HCT116 (cell line): ENCODE data around the gene CDK19. TPM values are rescaled to one million over a fixed set of nuclear protein-coding genes. Genes with fewer than 3 reads are reported as not detected.

Experiments
- ATAC-seq: fragments of 200-7000 bp; cut with Tn5 transposase; 2 replicates; pipeline ENCODE4 v1.9.1; 2020; ENCODE audit warnings: mild to moderate bottlenecking, moderate library complexity
- BruUV-seq: library from RNA; stranded (reverse); fragments of 400-500 nt; replicated peaks from 2 replicates; lab custom pipeline; 2021; lab: Mats Ljungman, UMichigan
- CTCF ChIA-PET: fragments of 300-600 bp; sonication (Branson Sonifier 250); formaldehyde crosslinking; loops from one replicate; lab custom pipeline; 2021; ENCODE audit warnings: antibody characterized with exemption; lab: Charles Lee
- POLR2A ChIA-PET: fragments of 300-600, 350-600 bp; sonication (Branson Sonifier 250); formaldehyde crosslinking; loops from one replicate; lab custom pipeline; 2021; ENCODE audit warnings: antibody characterized with exemption; lab: Charles Lee
- RAD21 ChIA-PET, 2 experiments: fragments of 300-600 bp; sonication (Branson Sonifier 250); formaldehyde crosslinking; loops; one replicate each; lab custom pipeline; 2023; ENCODE audit warnings: low total read pairs in 2 of 2; ENCODE audit not compliant: uncharacterized antibody in 2 of 2, unreplicated experiment in 2 of 2, low non-redundant PET in 1 of 2; lab: Charles Lee
- DNase-seq: peaks from one replicate; pipeline ENCODE4 v3.0.0-alpha.2; 2010; ENCODE audit warnings: low read depth, low spot score
- H2AFZ ChIP-seq: fragments of 200-600 bp; shearing (Covaris generic), sonication (generic); 2 replicates; pipeline ENCODE4 v1.6.1; 2017; ENCODE audit warnings: low read depth, mixed run types, mixed read lengths, antibody characterized with exemption, low read length; ENCODE audit not compliant: poor library complexity, severe bottlenecking
- H3K27ac ChIP-seq: 2 replicates; pipeline ENCODE4 v1.5.1; 2012; ENCODE audit warnings: low read depth, low read length
- H3K27me3 ChIP-seq: fragments of 200-600 bp; sonication (generic); 2 replicates; pipeline ENCODE4 v1.6.1; 2016; ENCODE audit warnings: mixed run types, low read length, mixed read lengths; ENCODE audit not compliant: insufficient read depth
- H3K36me3 ChIP-seq, 2 experiments: fragments of 200-500 bp in 1 of 2; fragments of 200-600 bp in 1 of 2; sonication (Bioruptor generic) in 1 of 2; sonication (generic) in 1 of 2; 2 replicates each; pipeline versions ENCODE4 v1.5.1 to v1.6.1; 2014 to 2016; ENCODE audit warnings: low read length in 2 of 2, inconsistent platforms in 1 of 2, mixed read lengths in 1 of 2, mixed run types in 1 of 2; ENCODE audit not compliant: insufficient read depth in 2 of 2, control insufficient read depth in 1 of 2
- H3K4me1 ChIP-seq, 2 experiments: fragments of 200-600 bp in 1 of 2; sonication (generic) in 1 of 2; 2 replicates each; pipeline versions ENCODE4 v1.5.1 to v1.6.1; 2012 to 2017; ENCODE audit warnings: low read length in 2 of 2, inconsistent platforms in 1 of 2, mild to moderate bottlenecking in 1 of 2, mixed read lengths in 1 of 2, mixed run types in 1 of 2, moderate library complexity in 1 of 2; ENCODE audit not compliant: insufficient read depth in 2 of 2, control insufficient read depth in 1 of 2
- H3K4me2 ChIP-seq: fragments of 200-600 bp; sonication (generic); 2 replicates; pipeline ENCODE4 v1.6.1; 2017; ENCODE audit warnings: mixed run types, low read length, mixed read lengths
- H3K4me3 ChIP-seq, 2 experiments: fragments of 200-600 bp in 1 of 2; sonication (generic) in 1 of 2; replicated peaks in 1 of 2; 2 replicates each; pipeline ENCODE4 v1.5.1; 2011 to 2016; ENCODE audit warnings: low read length in 2 of 2, control low read depth in 1 of 2, low read depth in 1 of 2, mild to moderate bottlenecking in 1 of 2, mixed read lengths in 1 of 2, mixed run types in 1 of 2
- H3K79me2 ChIP-seq: fragments of 200-600 bp; sonication (generic); 2 replicates; pipeline ENCODE4 v1.6.1; 2017; ENCODE audit warnings: mild to moderate bottlenecking, mixed run types, low read length, moderate library complexity, mixed read lengths; ENCODE audit not compliant: insufficient read depth
- H3K9ac ChIP-seq: fragments of 200-600 bp; sonication (generic); 2 replicates; pipeline ENCODE4 v1.6.1; 2016; ENCODE audit warnings: low read length, mixed read lengths
- H3K9me2 ChIP-seq: fragments of 200-600 bp; sonication (generic), shearing (Covaris generic); 2 replicates; pipeline ENCODE4 v1.6.1; 2017; ENCODE audit warnings: mixed run types, mild to moderate bottlenecking, moderate library complexity; ENCODE audit not compliant: insufficient read depth
- H3K9me3 ChIP-seq, 2 experiments: fragments of 200-500 bp in 1 of 2; fragments of 200-600 bp in 1 of 2; sonication (Bioruptor generic) in 1 of 2; sonication (generic) in 1 of 2; 2 replicates each; pipeline ENCODE4 v1.6.1; 2014 to 2017; ENCODE audit warnings: low read length in 2 of 2, mixed read lengths in 2 of 2, inconsistent platforms in 1 of 2, low read depth in 1 of 2, mild to moderate bottlenecking in 1 of 2, mixed run types in 1 of 2, moderate library complexity in 1 of 2; ENCODE audit not compliant: control insufficient read depth in 1 of 2, insufficient read depth in 1 of 2
- H4K20me1 ChIP-seq: fragments of 200-600 bp; sonication (generic), shearing (Covaris generic); 2 replicates; pipeline ENCODE4 v1.6.1; 2017; ENCODE audit warnings: mixed run types, mild to moderate bottlenecking, moderate library complexity; ENCODE audit not compliant: insufficient read depth
- CBX3 ChIP-seq: IDR thresholded peaks from 2 replicates; pipeline ENCODE4 v1.6.1; 2012; ENCODE audit warnings: low read depth
- CEBPB ChIP-seq: IDR thresholded peaks from 2 replicates; pipeline ENCODE4 v1.6.1; 2012; ENCODE audit warnings: low read depth
- CTCF ChIP-seq, 3 experiments: fragments of 200-600 bp in 1 of 3; sonication (generic) in 1 of 3; IDR thresholded peaks in 2 of 3; conservative IDR thresholded peaks in 1 of 3; 2 replicates each; pipeline ENCODE4 v1.5.1; 2012 to 2017; ENCODE audit warnings: low read depth in 2 of 3, low read length in 2 of 3, antibody characterized with exemption in 1 of 3, borderline replicate concordance in 1 of 3, control low read depth in 1 of 3, mild to moderate bottlenecking in 1 of 3, mixed read lengths in 1 of 3, mixed run types in 1 of 3, moderate library complexity in 1 of 3; ENCODE audit not compliant: insufficient read depth in 1 of 3
- EGR1 ChIP-seq: IDR thresholded peaks from 2 replicates; pipeline ENCODE4 v1.6.1; 2012; ENCODE audit warnings: low read depth
- ELF1 ChIP-seq: IDR thresholded peaks from 2 replicates; pipeline ENCODE4 v1.6.1; 2012; ENCODE audit warnings: low read depth, borderline replicate concordance
- EZH2 ChIP-seq: fragments of 200-600 bp; sonication (generic); IDR thresholded peaks from 2 replicates; pipeline ENCODE4 v1.6.1; 2017; ENCODE audit warnings: antibody characterized with exemption, mixed run types
- EZH2phosphoT487 ChIP-seq: fragments of 200-600 bp; IDR thresholded peaks from 2 replicates; pipeline ENCODE4 v1.6.1; 2018; ENCODE audit warnings: antibody characterized with exemption, borderline replicate concordance
- JUND ChIP-seq: IDR thresholded peaks from 2 replicates; pipeline ENCODE4 v1.6.1; 2012
- POLR2A ChIP-seq: IDR thresholded peaks from 2 replicates; pipeline ENCODE4 v1.7.0; 2011; ENCODE audit warnings: borderline replicate concordance; ENCODE audit not compliant: insufficient read depth, insufficient read length; ENCODE audit errors: extremely low read depth
- POLR2AphosphoS5 ChIP-seq: IDR thresholded peaks from 2 replicates; pipeline ENCODE4 v1.6.1; 2011; ENCODE audit warnings: mild to moderate bottlenecking, low read depth, low read length, moderate library complexity
- RAD21 ChIP-seq: IDR thresholded peaks from 2 replicates; pipeline ENCODE4 v1.6.1; 2012; ENCODE audit warnings: low read depth, mild to moderate bottlenecking
- REST ChIP-seq: IDR thresholded peaks from 2 replicates; pipeline ENCODE4 v1.6.1; 2012; ENCODE audit warnings: low read depth
- SIN3A ChIP-seq: IDR thresholded peaks from 2 replicates; pipeline ENCODE4 v1.6.1; 2012; ENCODE audit warnings: low read depth
- SP1 ChIP-seq: IDR thresholded peaks from 2 replicates; pipeline ENCODE4 v1.6.1; 2012; ENCODE audit warnings: low read depth
- SRF ChIP-seq: IDR thresholded peaks from 2 replicates; pipeline ENCODE4 v1.6.1; 2012; ENCODE audit warnings: low read depth
- TCF7L2 ChIP-seq: IDR thresholded peaks from 2 replicates; pipeline ENCODE4 v1.7.0; 2011; ENCODE audit warnings: borderline replicate concordance, inconsistent platforms; ENCODE audit not compliant: insufficient read depth, insufficient read length; ENCODE audit errors: extremely low read depth
- YY1 ChIP-seq: IDR thresholded peaks from 2 replicates; pipeline ENCODE4 v1.6.1; 2011; ENCODE audit warnings: low read length, low read depth, moderate library complexity, mild to moderate bottlenecking; ENCODE audit not compliant: insufficient replicate concordance; ENCODE audit errors: extremely low read depth
- ZFX ChIP-seq: fragments of 450-650 bp; IDR thresholded peaks from 2 replicates; pipeline ENCODE4 v1.6.1; 2017
- ZNF274 ChIP-seq: fragments of 200-500 bp; sonication (Bioruptor generic); IDR thresholded peaks from 2 replicates; pipeline ENCODE4 v1.6.1; 2014; ENCODE audit warnings: mild to moderate bottlenecking, low read depth, low read length, inconsistent platforms
- intact Hi-C: fragments of 100-400 bp; cut with micrococcal nuclease; formaldehyde crosslinking; loops from 2 replicates; pipeline ENCODE4 v1.10.0; 2022
- total RNA-seq: library from RNA; stranded (reverse); gene quantifications from one replicate; pipeline ENCODE4 v1.2.1, GENCODE V29; 2021; ENCODE audit not compliant: unreplicated experiment
- TF ChIP-seq, protein P1 (sequence below): IDR thresholded peaks from 2 replicates; pipeline ENCODE4 v1.6.1; 2012

CDK19 gene
- total RNA-seq, 1 experiment from 2014 or later = 20.0 TPM

GRCh38 chr6:110589865-110590513, 225.3 kb downstream of the CDK19 start:
- H3K79me2 ChIP-seq = no peaks in the 10 kb centered on the region
- no peak overlapping the region for H3K9ac ChIP-seq
- no peak overlapping the region for H3K27ac ChIP-seq
- POLR2A ChIA-PET = no interaction called here
- no peaks in the 10 kb centered on the region for H4K20me1 ChIP-seq
- no peaks in the 10 kb centered on the region for H3K27me3 ChIP-seq
- no peak for ATAC-seq
- H3K9me3 ChIP-seq = no peaks in the 10 kb centered on the region
- no TSS peak for BruUV-seq
- no peak overlapping the region for H3K4me3 ChIP-seq
- H2AFZ ChIP-seq = no peak overlapping the region
- RAD21 ChIA-PET = no interaction called here
- H3K9me2 ChIP-seq = no peaks in the 10 kb centered on the region
- CTCF ChIA-PET = no interaction called here
- H3K4me1 ChIP-seq = no peaks in the 10 kb centered on the region
- no peak for DNase-seq
- H3K4me2 ChIP-seq = no peak overlapping the region
- TF ChIP-seq EZH2phosphoT487 (no peak), EGR1 (no peak), YY1 (no peak), CEBPB (no peak), JUND (no peak), SRF (no peak), REST (no peak), SP1 (no peak), EZH2 (no peak), ZFX (no peak), RAD21 (no peak), TCF7L2 (no peak), CTCF (IDR thresholded peaks at IDR 0.05 in 2 of 3, conservative IDR thresholded peaks at IDR 0.05 in 1 of 3; ENCODE audit: borderline replicate concordance in 1 of 3, insufficient read depth in 1 of 3, low read depth in 2 of 3, low read length in 2 of 3) (no peak), SIN3A (no peak), CBX3 (no peak), ELF1 (no peak), POLR2AphosphoS5 (no peak), POLR2A (no peak), ZNF274 (no peak)
- TF ChIP-seq, protein P1, sequence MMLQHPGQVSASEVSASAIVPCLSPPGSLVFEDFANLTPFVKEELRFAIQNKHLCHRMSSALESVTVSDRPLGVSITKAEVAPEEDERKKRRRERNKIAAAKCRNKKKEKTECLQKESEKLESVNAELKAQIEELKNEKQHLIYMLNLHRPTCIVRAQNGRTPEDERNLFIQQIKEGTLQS = no peak
- TF ChIP-seq, all 23 proteins: peak for 0
- intact Hi-C loops = no loop called here
- H3K36me3 ChIP-seq = no peaks in the 10 kb centered on the region
